Measurements from ENCODE around the gene RRAD. TPM values are rescaled to one million over a fixed set of nuclear protein-coding genes. Genes with fewer than 3 reads are reported as not detected.

The RRAD gene
- total RNA-seq, 1 donor from 2014 or later = 135 TPM

DNA sequence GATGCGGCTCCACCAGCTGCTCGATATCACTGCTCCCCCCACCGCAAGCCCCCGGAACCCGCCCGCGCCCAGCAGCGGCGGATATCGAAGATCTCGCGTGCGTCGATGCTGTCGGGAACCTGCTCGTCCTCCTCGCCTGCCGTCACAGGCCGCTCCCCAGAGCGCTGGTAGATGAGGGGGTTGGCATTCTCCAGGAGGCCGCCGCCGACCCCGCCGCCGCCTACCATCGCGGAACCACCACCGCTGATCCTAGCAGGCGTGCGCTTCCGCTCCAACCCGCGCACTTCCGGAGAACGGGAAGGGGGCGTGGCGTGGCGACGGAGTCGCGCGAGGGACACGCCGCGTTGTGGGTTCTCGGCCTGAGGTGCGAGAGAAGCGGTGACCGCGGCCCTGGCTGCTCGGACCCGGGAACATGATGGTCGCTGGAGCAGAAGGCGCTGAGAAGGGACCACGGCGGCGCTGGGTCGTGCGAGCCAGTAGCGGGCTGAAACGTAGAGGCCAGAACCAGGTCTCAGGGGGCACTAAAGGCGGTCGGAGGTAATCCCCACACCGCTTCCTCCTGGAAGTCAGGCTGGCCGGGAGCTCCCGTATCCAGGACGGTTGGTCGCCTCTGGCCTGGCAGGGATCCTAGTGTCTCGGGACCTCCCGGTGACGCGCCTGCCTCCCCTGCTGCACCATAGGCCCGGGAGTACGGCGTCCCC, 9.0 kb upstream of the RRAD start, which contains the start of gene CIAO2B:
CIAO2B (minus strand) TSS at position 265 of the 701 bp plus-strand sequence; CDS start at position 227, 38 bp downstream.
- TF ChIP-seq, protein P1, sequence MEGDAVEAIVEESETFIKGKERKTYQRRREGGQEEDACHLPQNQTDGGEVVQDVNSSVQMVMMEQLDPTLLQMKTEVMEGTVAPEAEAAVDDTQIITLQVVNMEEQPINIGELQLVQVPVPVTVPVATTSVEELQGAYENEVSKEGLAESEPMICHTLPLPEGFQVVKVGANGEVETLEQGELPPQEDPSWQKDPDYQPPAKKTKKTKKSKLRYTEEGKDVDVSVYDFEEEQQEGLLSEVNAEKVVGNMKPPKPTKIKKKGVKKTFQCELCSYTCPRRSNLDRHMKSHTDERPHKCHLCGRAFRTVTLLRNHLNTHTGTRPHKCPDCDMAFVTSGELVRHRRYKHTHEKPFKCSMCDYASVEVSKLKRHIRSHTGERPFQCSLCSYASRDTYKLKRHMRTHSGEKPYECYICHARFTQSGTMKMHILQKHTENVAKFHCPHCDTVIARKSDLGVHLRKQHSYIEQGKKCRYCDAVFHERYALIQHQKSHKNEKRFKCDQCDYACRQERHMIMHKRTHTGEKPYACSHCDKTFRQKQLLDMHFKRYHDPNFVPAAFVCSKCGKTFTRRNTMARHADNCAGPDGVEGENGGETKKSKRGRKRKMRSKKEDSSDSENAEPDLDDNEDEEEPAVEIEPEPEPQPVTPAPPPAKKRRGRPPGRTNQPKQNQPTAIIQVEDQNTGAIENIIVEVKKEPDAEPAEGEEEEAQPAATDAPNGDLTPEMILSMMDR (IDR thresholded peaks at IDR 0.05; ENCODE audit: borderline replicate concordance) = no peak
- H3K4me1 ChIP-seq = peaks cover 79% of the 10 kb centered on the region
- H3K27me3 ChIP-seq (ENCODE audit: low read depth) = no peaks in the 10 kb centered on the region
- peak; percentile 91 for DNase-seq
- peaks cover 22% of the 10 kb centered on the region for H3K36me3 ChIP-seq
- peak within 1 kb of the TSS; percentile 97 for H3K27ac ChIP-seq (replicated peaks)
- peak within 1 kb of the TSS; percentile 97 for H3K4me3 ChIP-seq
- H3K9me3 ChIP-seq (replicated peaks) = no peaks in the 10 kb centered on the region
- intact Hi-C loops (cut with micrococcal nuclease) = no loop called here

DNA sequence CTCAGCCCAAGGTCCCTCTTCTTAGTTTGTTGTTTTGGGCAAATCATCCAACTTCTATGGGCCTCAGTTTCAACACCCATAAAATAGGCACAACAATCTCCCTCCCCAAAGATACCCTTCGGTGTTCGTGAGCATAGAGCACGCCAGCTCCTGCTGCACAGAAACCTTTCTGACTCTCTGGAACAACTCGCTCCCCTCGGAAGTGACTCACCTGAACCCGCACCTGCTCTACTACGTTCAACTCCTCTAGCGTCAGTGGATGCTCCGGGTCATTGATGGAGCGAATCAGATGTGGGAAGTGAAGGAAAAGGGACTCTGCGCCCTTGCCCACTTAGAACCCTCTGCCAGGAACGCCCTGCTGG, 8.4 kb upstream of the RRAD start:
- H3K27ac ChIP-seq (replicated peaks) = peak overlapping the region; percentile 97
- peaks cover 16% of the 10 kb centered on the region for H3K36me3 ChIP-seq
- TF ChIP-seq, protein P1 (IDR thresholded peaks at IDR 0.05; ENCODE audit: borderline replicate concordance) = no peak
- H3K27me3 ChIP-seq (ENCODE audit: low read depth) = no peaks in the 10 kb centered on the region
- H3K4me1 ChIP-seq = peaks cover 82% of the 10 kb centered on the region
- intact Hi-C loops (cut with micrococcal nuclease) = no loop called here
- DNase-seq = no peak
- peak overlapping the region; percentile 97 for H3K4me3 ChIP-seq
- H3K9me3 ChIP-seq (replicated peaks) = no peaks in the 10 kb centered on the region

DNA sequence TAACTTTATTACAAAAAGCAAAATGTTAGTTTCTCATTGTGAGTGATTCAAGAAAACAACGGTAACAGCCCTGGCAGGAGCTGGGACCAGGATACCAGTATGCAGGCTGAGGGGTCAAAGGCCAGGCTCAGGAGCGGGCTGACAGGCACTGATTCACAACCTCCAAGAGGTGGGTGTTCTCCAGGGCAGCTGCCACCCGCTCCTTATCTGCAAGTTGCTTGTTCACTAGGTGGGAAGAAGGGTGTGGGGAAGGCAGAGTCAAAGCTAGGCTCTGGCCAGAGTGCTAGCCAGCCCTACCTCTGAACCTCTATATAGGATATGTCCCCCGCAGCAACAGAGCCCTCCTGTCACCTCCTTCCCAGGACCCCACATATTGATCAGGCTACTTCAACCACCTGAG, 6.7 kb upstream of the RRAD start:
- Histone ChIP-seq H3K9me3 (replicated peaks) (no peaks in the 10 kb centered on the region), H3K4me1 (peaks cover 81% of the 10 kb centered on the region), H3K4me3 (no peak overlapping the region), H3K27ac (replicated peaks) (no peak overlapping the region), H3K36me3 (peaks cover 4% of the 10 kb centered on the region), H3K27me3 (ENCODE audit: low read depth) (no peaks in the 10 kb centered on the region)
- TF ChIP-seq, protein P1 (IDR thresholded peaks at IDR 0.05; ENCODE audit: borderline replicate concordance) = no peak
- DNase-seq = no peak
- intact Hi-C loops (cut with micrococcal nuclease) = no loop called here

DNA sequence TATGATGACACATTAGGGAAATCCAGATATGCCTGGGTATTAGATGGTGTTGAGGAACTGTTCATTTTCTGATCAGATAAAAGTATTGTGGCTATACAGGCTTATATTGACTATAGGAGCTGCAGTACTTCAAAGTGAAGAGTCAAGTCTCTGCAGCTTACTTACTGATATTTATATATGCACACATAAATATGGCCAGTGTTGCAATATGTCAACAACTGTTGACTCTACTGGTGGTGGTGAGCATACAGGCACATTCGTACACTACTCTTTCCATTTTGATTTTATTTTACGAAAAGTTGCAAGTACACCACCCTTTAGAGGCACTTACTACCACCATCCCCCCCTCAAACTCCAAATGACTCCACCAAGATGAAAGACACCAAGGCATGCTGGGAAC, 6.3 kb upstream of the RRAD start:
- H3K27ac ChIP-seq (replicated peaks) = no peak overlapping the region
- H3K9me3 ChIP-seq (replicated peaks) = no peaks in the 10 kb centered on the region
- H3K4me3 ChIP-seq = no peak overlapping the region
- no peaks in the 10 kb centered on the region for H3K27me3 ChIP-seq (ENCODE audit: low read depth)
- H3K4me1 ChIP-seq = peaks cover 81% of the 10 kb centered on the region
- no peak for DNase-seq
- intact Hi-C loops (cut with micrococcal nuclease) = no loop called here
- peaks cover 4% of the 10 kb centered on the region for H3K36me3 ChIP-seq
- TF ChIP-seq, protein P1 (IDR thresholded peaks at IDR 0.05; ENCODE audit: borderline replicate concordance) = no peak

DNA sequence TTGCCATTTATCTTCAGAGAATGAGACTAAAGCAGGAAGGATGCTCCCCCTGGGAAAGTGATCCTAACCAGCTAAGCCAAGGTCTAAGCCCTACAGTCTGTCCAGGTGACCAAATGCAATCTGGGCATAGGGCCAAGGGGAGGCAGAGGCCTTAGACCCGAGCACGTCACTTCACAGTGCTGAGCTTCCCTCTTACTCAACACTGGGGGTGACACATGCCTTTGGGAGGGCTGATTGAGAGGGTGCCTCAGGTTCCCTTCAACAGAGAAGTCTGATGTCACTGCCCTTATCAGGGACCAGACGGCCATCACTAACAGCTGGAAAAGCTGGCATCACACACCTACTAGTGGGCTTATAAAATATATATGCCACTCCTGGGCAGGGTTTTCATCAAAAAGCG, 4.9 kb upstream of the RRAD start:
- intact Hi-C loops (cut with micrococcal nuclease) = no loop called here
- peak overlapping the region; percentile 48 for H3K27ac ChIP-seq (replicated peaks)
- H3K27me3 ChIP-seq (ENCODE audit: low read depth) = peaks cover 3% of the 10 kb centered on the region
- no peak overlapping the region for H3K4me3 ChIP-seq
- peaks cover 81% of the 10 kb centered on the region for H3K4me1 ChIP-seq
- H3K36me3 ChIP-seq = peaks cover 4% of the 10 kb centered on the region
- H3K9me3 ChIP-seq (replicated peaks) = no peaks in the 10 kb centered on the region
- TF ChIP-seq, protein P1 (IDR thresholded peaks at IDR 0.05; ENCODE audit: borderline replicate concordance) = no peak
- no peak for DNase-seq

Measured in left ventricle myocardium inferior (tissue), 1 donor.